GM19463 (cell line): ENCODE measurements around the gene CBX2.

Source experiments
- ATAC-seq: cut with Tn5 transposase; IDR thresholded peaks from one replicate; pipeline ENCODE4 v1.9.1; 2021; ENCODE audit warnings: mild to moderate bottlenecking, moderate library complexity; ENCODE audit not compliant: unreplicated experiment

CBX2 gene

GRCh38 chr17:79811011-79811867 lies 33.3 kb downstream of the CBX2 start:
- ATAC-seq: no peak

GRCh38 chr17:79811868-79812352 lies 34.0 kb downstream of the CBX2 start:
- no peak for ATAC-seq

DNA sequence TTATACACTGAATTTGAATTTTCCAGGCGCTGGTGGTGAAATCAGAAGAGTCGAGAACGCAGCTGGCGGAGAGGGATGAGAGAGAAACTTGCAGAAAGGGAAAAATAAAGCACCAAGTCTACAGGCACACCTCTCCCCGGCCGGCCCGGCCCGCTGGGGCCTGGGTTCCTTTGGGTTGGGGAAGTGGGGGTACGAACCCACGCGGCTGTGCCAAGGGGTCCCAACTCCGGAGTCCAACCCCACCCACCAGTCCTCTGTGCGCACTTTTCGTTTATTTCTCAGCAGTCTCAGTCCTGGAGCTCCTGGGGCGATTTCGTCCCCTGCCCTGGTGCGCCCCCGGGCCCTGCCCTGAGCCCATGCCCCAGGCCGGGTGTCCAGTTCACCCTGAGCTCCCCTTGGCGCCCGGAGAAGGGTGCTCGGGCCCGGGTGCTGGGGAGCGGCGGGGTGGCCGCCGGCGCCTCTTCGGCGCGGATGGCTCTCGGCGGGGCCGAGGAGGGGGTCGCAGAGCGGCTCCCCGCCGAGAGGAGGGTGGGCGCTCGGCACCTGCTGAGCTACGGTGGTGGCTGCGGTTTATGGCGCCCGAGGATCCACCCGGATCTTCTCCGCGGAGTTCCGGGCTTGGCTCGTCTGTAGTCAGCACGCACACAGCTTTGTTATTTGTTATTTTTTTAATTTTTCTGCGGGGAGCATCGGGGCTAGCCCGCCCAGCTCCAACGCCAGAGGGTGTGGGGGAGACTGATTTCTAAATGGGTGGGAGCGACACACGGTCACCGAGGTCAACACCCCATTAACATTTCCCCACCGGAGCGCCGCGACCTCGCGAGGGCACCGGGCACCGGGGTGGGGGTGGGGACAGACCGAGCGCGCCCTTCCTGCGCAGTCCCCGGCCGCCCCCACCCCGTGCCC lies 34.7 kb downstream of the CBX2 start:
- ATAC-seq: no peak

DNA sequence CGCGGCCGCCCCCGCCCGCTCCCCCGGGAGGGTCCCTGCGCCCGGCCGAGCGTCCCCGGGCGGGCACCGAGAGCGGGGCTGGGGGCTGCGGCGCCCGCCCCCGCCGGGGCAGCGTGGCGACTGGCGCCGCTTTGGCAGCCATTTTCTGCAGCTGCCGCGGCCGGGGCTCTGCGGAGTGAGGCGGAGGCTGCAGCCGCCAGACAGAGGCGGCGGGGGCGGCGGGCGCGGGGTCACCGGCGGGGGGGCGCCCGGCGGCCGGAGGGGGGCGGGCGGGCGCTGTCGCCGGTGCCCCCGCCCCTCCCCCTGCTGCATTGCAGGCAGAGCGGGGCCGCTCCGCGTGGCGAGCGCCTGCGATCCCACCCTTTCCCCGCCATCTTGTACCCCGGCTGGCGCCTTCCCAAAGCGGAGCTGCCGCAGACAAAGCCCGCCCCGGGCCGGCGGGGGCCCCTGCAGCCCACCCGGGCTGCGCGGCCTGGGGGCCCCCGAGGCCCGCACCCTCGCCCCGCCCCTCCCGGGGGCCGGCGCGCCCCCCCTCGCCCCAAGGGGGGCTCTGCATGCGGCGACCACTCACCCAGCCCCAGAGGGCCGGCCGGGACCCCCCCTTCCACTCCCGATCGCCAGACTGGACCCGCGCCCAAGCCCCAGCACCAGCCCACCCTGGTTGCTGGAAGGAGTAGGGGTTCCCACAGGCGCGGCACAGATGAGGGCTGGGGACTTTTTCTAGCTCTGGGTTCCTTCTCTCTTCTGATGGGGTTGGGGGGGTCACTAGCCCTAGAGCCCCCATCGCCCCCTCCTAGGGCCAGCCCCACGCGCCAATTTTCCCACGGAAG lies 35.6 kb downstream of the CBX2 start:
- no peak for ATAC-seq

GRCh38 chr17:79814127-79814973 lies 36.4 kb downstream of the CBX2 start:
- ATAC-seq: no peak

DNA sequence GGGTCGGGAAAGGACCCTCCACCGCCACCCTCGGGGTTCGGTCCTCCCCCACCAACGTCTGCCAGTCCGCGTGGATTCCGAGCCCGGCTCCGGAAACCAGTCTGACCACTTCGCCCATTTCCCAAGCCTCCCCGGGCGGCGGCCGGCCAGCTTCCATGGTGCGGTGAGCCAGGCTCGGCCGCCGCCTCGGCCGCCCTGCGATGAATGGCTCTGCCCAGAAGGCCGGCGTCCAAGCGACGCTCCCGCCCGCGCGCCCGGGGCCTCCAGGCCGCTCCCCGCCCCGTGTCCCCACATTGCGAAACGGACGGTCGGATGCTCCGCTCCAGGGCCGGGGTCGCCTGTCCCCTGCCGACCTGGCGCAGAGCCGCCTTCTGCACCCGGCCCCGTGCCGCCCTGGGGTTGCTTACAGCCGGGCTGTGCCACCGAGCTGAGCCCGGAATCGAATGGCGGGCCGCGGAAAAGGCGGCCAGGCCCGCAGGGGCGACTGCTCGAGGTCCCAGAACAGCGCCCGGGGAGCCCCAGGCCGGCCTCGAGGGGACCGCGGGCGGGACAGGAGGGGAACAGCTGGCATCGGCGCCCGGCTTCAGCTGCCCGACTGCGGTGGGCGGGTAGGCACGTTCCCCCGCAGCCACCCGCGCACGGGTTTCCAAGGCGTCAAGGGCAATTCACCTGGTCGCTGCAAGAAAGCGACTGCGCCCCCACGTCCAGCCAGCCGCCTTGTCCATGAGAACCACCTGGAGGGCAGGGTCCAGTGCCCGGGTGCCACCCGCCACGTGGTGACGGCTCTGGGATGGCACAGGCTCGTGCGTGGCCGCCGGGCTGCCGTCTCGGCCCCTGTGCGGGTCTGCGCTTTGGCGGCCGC lies 37.3 kb downstream of the CBX2 start:
- no peak for ATAC-seq

GRCh38 chr17:79815836-79816461 lies 38.0 kb downstream of the CBX2 start:
- no peak for ATAC-seq

DNA sequence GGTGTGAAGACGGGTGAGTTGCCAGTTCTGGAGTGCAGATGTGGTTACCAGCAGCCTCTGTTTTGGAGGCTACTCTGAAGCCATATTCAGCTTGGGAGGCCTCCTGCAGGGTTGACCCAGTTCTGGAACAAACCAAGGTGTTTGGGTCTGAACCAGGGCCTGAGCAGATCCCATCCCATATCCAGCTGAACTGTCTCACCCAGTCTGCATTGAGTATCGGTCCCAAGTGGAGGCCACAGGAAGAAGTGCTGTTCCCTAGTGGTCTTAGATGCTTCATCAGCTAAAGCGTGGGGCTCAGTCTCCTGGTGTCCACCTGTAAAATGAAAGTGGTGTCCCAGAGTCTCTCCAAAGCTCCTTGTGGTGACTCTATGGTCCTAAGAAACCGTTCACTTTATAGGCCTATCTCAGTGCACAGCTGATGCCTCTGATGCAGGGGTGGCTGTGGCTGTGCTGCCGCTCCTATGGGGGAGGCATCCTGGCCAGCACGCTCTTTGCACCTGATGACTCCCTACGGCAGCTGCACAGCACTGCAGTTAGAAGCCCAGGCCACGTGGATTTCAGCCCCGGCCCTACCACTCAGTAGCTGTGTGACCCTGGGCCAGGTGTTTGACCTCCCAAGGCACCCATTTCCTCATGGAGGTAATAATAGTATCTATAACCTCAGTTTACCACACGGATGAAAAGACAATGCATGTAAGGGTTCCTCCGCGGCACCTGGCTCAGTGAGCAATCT lies 40.2 kb downstream of the CBX2 start:
- ATAC-seq: no peak

DNA sequence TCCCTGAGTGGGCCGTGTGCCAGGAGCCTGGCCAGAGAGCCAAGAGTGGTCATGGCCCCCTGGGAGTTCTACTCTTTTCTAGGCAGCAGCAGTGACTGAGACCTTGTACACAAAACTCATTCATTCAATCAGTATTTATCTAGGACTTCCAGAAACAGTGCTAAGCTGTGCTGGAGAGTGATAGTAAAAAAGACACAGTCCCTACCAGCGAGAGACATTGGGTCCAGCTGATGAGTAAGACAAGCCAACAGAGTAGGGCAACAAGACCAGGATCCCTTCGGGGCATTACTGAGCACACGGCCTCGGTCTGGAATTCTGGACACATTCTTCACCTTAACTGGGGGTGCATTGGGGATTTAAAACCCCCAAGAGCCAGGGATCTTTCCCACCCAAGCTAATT lies 41.1 kb downstream of the CBX2 start:
- ATAC-seq: no peak

DNA sequence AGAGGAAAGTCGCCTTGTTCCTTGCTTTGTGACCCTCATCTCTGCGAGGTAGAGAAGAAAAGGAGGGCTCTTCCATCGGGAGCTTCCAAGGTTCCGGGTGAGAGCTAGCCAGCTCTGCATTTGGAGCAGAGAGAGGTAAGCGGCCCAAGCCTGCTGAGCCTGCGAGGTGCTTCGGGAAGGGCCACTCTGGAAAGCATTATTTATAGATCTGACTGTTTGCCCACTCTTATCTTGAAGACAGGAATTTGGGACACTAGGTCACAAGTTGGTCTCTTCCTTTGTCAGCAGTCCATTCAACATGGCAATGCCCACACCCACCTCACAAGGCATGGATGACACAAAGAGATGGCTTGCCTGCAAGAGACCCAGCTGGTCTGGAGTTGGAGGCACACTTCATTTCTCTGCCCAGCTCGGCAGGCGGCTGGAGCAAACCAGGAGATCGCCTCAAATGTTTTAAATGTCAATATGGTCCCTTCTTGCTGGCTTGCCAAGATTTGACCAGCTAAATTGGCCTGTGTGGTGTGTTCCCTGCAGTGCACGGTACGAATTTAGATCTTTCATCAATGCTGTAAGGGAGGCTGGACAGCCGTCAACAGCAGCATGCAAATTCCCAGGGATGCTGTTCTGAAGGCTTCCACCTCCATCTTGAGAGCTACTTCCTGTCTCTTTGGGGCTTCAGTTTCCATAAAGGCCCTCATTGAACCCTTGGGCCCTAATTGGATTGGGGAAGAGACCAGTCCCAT lies 41.8 kb downstream of the CBX2 start:
- no peak for ATAC-seq

- no peak for ATAC-seq
Observed at GRCh38 chr17:79820959-79821330, 43.0 kb downstream of the CBX2 start.

DNA sequence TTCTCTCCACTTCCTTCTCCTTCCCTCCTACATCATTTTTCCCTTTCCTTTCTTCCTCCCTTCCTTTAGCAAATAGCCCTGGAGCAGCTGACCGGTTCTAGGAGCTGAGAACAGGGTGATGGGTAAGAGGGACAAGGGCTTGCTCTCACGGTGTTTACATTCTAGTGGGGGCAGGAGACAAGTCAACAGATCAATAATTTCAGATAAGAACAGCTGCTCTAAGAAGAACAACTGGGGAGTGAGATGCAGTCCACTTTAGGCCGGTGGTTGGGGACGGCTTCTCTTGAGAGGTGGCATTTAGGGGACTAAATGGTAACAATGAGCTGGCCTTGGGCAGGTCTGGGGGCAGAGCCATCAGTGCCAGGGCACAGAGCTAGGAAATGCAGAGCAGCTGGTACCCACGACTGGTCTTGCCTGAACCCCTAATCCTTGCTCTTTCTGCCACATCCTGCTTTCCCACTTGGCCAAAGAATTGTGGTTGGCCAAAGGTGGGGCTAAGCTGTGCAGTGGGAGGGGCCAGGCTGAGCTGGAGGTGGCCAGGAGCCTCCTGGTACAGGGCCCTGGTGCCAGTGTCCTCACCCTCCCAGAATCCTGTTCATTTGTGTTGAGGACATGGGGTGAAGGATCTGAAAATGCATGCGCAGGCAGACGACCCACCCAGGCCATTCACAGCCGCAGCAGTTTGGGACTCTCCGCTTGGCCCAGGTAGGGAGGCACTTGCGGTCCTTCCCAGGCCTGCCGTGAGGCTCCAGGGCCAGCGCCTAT lies 43.6 kb downstream of the CBX2 start:
- ATAC-seq: no peak

DNA sequence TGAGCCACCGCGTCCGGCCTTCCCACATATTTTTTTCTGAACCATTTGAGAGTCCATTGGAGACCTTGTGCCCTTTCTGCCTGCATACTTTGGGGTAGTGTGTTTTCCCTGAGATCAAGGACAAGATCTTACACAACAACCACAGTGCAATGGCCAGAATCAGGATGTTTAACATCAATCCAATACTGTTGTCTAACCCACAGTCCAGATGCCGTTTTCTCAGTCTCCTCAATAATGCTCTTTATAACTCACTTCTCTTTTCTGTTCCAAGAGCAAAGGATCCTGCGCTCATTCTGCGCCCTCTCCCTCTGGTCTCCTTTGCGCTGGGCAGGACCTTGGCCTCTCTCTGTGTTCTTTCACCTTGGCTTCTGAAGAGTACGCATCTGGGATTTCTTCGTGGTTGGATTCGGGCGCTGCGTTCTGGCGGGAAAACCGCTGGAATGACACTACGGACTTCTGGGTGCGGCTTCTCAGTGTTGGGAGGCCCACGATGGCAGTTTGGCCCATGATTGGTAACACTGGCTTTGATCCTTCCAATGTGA lies 44.7 kb downstream of the CBX2 start:
- no peak for ATAC-seq

GRCh38 chr17:79824234-79824633 lies 46.3 kb downstream of the CBX2 start:
- ATAC-seq: no peak

DNA sequence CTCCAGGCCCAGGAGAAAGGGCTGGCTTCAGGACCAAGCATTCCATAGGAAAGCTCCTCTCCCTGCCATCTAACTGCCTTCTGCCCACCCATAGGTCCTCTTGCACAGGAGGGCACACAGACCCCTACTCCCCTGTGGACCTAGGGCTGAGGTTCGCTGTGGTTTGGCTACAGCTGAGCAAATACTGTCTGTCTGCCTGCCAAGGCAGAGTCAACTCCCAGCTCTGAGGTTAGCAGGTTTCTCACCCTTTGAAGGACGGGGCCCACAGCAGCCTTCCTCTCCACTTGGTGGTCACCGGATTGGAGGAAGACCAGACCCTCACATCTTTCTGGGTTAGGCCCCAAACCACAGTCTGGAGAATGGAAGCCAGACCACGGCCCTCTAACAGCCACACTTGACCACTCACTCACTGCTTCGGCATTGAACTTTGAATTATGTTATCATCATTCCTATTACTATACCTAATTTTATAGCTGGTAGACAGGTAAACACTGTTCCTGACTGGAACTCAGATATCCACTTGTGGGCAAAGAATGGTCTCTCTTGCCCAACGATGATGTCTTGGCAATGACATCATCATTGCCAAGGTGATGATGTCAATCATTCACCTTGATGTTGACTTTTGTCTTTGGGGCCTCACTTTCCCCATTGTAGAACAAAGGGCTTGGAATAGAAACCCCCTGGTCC lies 47.1 kb downstream of the CBX2 start:
- no peak for ATAC-seq

DNA sequence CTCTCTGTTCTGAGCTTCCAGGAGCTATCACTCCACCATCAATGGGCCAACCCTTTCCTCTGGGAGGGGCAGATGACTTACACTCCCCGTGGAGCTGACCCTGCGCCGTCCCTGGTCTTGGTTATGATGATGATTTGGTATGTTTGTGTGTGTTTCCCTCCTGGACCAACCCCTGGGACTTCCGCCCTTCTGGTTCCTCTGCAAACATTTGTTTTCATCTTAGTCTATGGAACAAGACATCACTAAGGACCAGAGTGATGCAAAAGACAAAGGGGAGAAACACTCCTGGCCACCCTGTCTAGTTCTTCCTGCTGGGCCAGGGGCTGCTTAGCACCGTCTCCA lies 47.6 kb downstream of the CBX2 start:
- ATAC-seq: no peak
